HT-29 (cell line): ENCODE data around the gene GCN1. TPM values are rescaled to one million over a fixed set of nuclear protein-coding genes. Genes with fewer than 3 reads are reported as not detected.
"Not testable (repeated sequence)": the region's sequence is repeated elsewhere in the genome, so short reads cannot be mapped to it uniquely, and the experiment has no call there.

Source experiments
- DNase-seq: peaks from one replicate; pipeline ENCODE4 v3.0.0-alpha.2; 2015; ENCODE audit warnings: low spot score
- total RNA-seq: library from RNA; depleted of rRNA; stranded (reverse); fragments of >200 nt; shearing (Covaris generic); gene quantifications from 2 replicates; pipeline ENCODE4 v1.2.3, GENCODE V29; 2014; rRNA removed

Gene GCN1
- total RNA-seq = 217 and 227 TPM in 2 replicates

- peak; percentile 91 for DNase-seq
These were observed at the start of gene GCN1 for GRCh38 chr12:120194534-120195395. GCN1 (minus strand) TSS chr12:120194715; CDS start chr12:120194697, 18 bp downstream.

- no peak for DNase-seq
These were observed 48.6 kb upstream of the GCN1 start for GRCh38 chr12:120242971-120243699.

GRCh38 chr12:120242275-120242799 is 47.8 kb upstream of the GCN1 start:
- DNase-seq = no peak

- no peak for DNase-seq
These were observed 47.2 kb upstream of the GCN1 start for GRCh38 chr12:120241561-120242274.

- DNase-seq = no peak
These were observed 45.9 kb upstream of the GCN1 start for GRCh38 chr12:120240495-120240833.

- no peak for DNase-seq
These were observed 45.4 kb upstream of the GCN1 start for GRCh38 chr12:120239776-120240494.

GRCh38 chr12:120238839-120239445 is 44.4 kb upstream of the GCN1 start:
- DNase-seq = no peak

- no peak for DNase-seq
These were observed 43.7 kb upstream of the GCN1 start for GRCh38 chr12:120238217-120238616.

- no peak for DNase-seq
These were observed 43.1 kb upstream of the GCN1 start for GRCh38 chr12:120237360-120238171.

GRCh38 chr12:120236809-120237208 is 42.3 kb upstream of the GCN1 start:
- not testable (repeated sequence) for DNase-seq

- DNase-seq = no peak
These were observed 41.1 kb upstream of the GCN1 start for GRCh38 chr12:120235369-120236323.

- DNase-seq = peak; percentile 85
These were observed 40.3 kb upstream of the GCN1 start for GRCh38 chr12:120234643-120235368.

- DNase-seq = peak; percentile 90
These were observed 36.9 kb upstream of the GCN1 start for GRCh38 chr12:120231316-120232011.

GRCh38 chr12:120230974-120231315 is 36.4 kb upstream of the GCN1 start:
- no peak for DNase-seq

GRCh38 chr12:120230326-120230973 is 35.9 kb upstream of the GCN1 start:
- DNase-seq = peak; percentile 65

GRCh38 chr12:120229487-120230325 is 35.2 kb upstream of the GCN1 start:
- DNase-seq = peak; percentile 48
